ENCODE measurements around the gene ZC3H11A.
"Not testable (repeated sequence)": the region's sequence is repeated elsewhere in the genome, so short reads cannot be mapped to it uniquely, and the experiment has no call there.

ZC3H11A gene

DNA sequence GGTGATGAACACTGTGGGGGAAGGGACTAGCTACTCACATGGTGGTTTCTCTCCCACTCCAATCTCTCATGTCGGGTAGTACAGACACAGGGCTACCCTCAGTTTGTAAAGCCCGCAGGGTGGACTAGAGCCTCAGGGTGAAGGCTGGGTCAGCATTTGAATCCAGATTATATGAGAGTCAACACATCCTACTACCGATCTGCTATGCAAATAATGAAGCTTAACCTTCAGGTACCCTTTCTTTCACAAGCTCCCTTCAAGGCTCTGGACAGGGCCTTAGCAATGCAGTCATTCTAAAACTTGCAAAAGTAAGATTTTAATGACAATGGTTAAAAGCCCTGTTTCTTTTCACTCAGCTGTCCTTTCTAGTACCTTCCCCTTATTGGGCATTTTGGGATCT, 5.5 kb upstream of the ZC3H11A start:
- no peak for DNase-seq

DNA sequence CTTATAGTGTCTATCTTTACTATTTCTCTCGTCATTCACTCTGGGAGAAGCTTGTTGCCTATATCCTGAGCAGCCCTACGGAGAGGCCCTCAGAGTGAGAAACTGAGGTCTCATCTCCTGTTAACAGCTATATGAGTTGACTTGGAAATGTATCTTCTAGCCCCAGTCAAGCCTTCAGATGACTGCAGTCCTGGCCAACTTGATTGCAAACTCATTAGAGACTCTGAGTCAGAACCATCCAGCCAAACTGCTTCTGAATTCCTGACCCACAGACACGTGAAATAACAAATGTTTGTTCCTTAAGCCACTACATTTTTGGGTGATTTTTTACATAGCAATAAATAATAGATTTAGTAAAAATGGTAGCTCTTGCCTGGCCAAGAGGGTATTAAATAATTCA, 3.9 kb upstream of the ZC3H11A start:
- no peak for DNase-seq

DNA sequence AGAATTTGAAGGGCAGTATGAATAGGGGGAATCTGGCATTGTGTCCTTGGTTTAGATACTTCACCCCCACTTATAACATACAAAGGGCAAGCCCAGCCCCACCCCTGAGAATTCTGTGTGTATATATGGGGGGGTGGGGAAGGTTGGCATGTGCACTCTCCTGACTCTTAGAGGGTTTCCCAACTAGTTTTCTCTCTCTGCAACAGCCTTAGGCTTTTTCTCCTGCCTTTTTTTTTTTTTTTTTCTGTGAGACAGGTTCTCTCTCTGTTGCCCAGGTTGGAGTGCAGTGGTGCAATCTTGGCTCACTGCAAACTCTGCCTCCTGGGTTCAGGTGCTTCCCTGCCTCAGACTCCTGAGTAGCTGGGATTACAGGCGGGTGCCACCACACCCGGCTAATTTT, 2.9 kb upstream of the ZC3H11A start:
- DNase-seq: no peak

DNA sequence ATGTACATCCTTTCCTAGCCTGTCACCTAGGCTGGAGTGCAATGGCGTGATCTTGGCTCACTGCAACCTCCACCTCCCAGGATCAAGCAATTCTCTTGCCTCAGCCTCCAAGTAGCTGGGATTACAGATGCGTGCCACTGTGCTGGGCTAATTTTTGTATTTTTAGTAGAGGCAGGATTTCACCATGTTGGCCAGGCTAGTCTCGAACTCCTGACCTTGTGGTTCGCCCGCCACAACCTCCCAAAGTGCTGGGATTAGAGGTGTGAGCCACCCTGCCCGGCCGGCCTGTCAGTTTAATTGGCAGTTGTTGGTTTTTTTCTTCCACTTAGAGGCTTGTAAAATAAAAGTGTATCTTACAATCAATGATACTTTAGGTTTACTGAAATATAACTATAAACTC, 1.9 kb upstream of the ZC3H11A start:
- not testable (repeated sequence) for DNase-seq

DNA sequence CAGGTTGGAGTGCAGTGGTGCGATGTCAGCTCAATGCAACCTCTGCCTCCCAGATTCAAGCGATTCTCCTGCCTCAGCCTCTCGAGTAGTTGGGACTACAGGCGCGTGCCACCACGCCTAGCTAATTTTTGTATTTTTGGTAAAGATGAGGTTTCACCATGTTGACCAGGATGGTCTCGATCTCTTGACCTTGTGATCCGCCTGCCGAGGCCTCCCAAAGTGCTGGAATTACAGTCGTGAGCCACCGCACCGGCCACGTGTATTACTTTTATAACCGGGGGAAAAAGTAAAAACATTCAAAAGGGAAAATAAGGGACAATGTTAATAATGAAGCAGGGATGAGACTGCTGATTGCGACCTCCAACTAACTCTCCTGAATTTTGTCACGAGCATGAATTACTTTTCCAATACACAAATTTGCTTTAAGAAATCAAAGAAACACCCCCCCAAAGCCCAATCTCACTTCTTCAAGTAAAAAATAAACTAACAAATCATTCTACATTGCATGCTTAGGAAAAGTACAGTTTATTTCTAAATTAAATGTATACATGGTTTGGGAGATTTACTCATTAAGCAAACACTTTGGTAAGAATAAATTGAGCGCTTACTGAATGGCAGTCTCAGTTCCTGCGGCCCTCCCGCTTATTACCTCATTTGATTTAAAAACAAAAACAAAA, 521 bp upstream of the ZC3H11A start:
- DNase-seq: no peak

DNA sequence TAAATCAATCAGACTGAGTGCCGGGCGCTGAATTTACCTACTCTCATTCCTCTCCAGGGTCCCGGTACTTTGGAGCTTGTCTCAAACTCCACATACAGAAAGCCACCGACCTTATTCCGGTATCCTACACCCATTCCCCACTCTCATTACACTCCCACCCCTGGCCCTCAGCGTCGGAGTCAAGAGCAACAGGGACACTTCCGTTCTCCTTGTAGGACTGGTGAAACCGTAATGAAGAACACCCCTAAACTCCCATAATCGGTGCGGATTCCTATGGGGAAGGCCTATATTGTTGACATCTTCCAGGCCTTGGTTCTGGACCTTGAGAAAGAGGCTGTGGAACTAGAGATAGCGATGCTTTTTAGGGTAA, 798 bp downstream of the ZC3H11A start:
- no peak for DNase-seq

DNA sequence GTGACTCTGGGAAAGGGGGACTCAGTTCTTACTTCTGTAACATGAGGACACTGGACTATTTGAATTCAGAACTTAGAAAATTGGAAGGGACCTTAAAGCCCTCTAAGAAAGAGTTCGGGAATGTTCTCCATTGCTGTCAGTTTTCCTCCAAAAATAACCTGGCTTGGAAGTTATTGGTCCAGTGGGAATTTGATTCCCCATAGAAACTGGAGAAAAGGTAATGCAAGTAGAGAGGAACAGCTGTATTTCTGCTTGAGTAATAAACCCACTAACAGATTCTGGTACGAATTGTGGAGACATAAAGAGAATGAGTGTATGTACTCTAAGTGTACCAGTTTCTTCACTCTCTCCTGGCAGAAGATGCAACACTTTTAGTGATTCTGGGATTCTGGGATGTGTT, 1.8 kb downstream of the ZC3H11A start:
- DNase-seq: no peak

DNA sequence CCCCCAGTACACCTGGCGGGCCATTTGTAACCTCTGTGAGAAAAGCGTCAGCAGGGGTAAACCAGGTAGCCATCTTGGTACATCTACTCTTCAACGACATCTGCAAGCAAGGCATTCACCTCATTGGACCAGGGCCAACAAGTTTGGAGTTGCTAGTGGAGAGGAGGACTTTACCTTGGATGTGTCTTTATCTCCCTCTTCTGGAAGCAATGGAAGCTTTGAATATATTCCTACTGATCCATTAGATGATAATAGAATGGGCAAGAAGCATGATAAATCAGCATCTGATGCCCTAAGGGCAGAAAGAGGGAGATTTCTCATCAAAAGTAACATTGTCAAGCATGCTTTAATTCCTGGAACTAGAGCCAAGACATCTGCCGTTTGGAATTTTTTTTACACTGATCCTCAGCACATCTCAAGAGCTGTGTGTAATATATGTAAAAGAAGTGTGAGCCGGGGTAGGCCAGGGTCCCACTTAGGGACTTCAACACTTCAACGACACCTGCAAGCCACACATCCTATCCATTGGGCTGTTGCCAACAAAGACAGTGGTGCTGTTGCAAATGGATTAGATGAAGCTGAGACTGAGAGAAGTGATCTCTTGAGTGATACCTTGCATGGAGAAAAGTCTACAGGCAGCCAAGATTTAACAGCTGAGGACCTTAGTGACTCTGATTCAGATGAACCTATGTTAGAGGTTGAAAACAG, 2.7 kb downstream of the ZC3H11A start:
- DNase-seq: no peak

DNA sequence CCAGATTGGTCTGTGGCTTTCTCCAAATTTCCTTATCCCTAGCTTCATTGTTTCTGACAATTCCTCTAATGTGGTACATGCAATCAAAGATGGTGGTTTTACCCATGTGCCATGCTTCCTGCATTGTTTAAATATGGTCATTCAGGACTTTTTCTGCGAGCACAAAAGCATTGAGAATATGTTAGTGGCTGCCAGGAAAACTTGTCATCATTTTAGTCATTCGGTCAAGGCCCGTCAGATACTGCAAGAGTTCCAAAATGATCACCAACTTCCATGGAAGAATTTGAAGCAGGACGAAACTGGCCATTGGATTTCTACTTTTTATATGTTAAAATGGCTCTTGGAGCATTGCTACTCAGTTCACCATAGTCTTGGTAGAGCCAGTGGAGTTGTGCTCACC, 3.7 kb downstream of the ZC3H11A start:
- no peak for DNase-seq

DNA sequence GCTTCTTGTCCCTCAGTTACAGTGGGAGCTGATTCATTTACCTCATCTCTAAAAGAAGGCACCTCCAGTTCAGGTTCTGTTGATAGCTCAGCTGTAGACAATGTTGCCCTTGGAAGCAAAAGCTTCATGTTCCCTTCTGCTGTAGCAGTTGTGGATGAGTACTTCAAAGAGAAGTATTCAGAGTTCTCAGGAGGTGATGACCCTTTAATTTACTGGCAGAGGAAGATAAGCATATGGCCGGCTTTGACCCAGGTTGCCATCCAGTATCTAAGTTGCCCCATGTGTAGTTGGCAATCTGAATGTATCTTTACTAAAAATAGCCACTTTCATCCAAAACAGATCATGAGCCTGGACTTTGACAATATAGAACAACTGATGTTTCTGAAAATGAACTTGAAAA, 4.5 kb downstream of the ZC3H11A start:
- no peak for DNase-seq

DNA sequence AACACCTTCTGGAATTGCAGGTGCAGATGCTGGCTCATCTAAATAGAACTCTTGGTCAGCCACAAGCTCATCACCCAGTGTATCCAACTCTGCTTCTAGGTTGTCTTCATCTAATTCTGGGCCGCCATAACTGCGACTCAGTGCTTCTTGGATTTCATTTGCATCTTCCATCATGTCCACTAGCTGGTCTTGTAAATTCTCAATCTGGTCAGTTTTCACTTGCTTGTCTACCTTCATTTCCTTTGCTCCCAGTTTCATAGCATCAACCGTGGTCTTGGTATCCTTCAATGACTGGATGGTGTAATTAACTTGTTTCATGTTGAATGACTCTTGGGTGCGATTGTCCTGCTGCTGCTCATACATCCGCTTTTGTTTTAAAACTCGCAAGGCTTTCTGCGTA, 10.3 kb downstream of the ZC3H11A start:
- DNase-seq: no peak

DNA sequence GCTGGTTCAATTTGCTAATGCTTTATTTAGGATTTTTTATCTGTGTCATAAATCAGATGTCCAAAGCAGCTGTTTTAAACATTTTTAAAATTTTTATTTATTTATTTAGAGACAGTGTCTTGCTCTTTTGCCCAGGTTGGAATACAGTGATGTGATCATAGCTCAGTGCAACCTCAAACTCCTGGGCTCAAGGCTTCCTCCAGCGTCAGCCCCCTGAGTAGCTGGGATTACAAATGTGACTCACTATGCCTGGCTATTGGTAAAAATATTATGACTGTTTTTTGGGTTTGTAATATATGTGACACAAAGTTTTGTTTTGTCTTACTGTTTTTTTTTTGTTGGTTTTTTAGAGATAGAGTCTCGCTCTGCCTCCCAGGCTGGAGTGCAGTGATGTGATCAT, 11.8 kb downstream of the ZC3H11A start:
- no peak for DNase-seq

DNA sequence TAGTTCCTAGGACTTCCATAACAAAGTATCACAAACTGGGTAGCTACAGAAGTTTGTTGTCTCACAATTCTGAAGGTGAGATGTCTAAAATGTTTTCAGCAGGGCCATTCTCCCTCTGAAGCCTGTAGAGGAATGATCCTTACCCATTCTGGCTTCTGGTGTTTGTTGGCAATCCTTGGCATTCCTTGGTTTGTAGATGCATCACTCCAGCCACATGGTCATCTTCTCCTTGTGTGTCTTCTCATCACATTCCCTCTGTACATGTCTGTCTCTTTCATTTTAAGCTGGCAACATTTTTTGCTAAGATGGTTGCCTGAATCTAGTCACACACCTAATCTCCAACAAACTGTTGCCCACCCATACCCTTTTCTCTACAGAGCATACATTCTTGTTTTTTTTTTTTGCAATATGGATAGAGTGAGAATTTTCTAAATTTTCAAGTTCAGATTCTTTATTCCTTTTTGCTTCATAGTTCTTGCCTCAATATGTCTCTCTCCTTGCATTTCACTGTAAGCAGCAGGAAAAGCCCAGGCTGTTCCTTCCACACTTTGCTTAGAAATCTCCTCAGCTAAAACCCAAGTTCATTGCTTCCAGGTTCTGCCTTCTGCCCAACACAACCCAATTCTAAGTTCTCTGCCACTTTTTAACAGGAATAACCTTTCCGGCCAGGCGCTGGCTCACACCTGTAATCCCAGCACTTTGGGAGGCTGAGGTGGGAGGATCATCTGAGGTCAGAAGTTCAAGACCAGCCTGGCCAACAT, 18.3 kb downstream of the ZC3H11A start:
- DNase-seq: no peak

DNA sequence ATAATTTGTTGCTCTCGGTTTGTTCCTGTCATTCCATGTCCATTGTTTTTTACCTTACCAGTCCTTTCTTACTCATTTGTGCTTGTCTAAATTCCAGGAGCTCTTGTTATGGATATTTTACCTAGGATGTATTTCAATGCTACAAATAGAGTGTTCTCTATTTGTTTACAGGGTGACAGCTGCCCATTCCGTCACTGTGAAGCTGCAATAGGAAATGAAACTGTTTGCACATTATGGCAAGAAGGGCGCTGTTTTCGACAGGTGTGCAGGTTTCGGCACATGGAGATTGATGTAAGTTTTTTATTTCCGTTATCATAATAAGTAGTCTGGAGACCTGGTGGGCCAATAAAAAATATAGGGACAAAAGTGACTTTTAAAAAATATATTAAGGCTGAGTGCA, 23.0 kb downstream of the ZC3H11A start:
- no peak for DNase-seq

DNA sequence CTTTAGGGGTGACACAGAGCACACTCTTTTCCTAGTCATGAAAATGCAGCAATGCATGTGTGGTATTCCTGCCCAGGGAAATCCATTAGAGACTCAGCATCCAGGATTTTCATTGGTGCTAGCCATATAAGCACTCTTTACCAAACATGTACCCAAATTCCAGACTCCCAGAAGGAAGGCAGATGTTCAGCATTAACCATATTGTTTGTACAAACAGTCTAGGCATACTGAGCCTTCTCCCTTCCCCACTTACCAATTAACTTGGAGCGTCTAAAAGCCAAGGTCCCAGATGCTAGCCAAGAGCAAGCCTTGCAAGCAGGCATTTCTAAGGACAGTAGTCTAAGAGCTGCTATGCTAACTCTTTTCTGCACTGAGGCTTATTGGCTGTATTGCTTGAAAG, 27.9 kb downstream of the ZC3H11A start:
- DNase-seq: no peak

DNA sequence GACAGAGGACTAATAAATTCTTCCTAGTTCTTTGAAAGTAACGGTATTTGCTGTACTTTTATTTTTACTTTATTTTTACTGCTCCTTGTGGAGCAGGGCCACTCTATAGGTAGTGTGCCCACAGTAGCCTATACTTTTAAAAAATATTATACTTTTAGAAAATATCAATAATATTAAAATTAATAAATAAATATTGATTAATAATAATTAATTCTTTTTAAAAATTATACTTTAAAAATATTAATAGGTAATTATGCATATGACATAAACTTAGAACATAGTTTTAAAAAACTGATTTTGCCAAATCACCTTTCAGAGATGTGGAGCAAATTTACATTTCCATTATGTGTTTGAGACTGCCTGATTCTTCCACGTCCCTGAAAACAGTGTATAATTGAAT, 30.8 kb downstream of the ZC3H11A start:
- no peak for DNase-seq

DNA sequence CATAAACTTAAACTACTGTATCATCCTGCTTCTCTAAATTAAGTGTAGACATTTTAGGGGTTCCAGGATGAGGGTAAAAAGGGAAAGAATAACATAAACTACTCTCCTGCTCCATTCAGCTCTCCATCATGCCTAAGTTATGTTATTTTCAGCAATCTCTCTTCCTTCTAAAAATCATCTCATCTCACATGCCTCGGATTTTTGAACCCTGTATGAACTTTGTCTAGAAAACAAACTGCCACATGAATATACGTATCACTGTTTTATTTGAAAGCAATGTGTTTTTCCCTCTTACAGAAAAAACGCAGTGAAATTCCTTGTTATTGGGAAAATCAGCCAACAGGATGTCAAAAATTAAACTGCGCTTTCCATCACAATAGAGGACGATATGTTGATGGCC, 32.6 kb downstream of the ZC3H11A start:
- no peak for DNase-seq

DNA sequence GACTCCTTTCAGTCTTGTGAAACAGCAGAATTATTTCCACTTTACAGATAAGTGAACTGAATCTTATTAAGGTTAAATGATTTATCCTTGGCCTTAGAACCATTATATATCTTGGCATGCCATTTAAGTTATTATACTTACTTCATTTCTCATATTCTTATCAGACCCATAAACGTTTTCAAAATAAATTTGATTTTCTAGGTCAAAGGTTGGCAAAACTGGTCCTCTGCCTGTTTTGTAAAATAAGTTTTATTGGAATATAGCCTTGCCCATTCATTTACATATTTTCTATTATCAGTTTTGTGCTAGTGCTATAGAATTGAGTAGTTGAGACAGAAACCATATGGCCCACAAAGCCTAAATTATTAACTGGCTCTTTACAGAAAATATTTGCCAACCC, 33.1 kb downstream of the ZC3H11A start:
- DNase-seq: no peak

DNA sequence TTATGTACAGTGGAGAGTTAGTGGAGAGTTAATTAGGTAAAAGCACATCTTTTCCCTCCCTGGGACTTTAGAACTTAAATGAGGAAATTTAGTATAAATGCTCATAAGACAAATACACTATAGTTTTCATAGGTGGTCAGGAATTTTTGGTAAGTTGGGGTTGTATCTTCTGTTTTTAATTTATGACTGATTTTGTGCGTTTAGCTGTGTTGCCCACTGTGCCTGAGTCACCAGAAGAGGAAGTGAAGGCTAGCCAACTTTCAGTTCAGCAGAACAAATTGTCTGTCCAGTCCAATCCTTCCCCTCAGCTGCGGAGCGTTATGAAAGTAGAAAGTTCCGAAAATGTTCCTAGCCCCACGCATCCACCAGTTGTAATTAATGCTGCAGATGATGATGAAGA, 33.8 kb downstream of the ZC3H11A start:
- DNase-seq: not testable (repeated sequence)

DNA sequence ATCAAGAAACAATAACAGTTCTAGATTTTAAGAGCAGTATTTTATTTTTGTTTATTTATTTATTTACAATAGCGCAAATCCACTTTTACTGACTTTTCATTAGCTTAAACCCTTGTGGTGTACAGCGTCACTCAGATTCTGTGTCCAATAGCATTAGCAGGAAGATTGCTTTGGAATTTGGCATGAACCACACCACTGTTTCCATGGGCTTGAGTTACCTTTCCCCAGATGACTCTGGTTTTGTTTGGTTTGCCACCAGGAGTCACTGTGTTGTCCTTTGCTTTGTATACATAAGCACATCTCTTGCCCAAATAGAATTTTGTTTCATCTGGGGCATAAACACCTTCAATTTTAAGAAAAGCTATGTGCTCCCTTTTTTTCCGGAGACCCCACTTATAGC, 40.1 kb downstream of the ZC3H11A start:
- DNase-seq: no peak

DNA sequence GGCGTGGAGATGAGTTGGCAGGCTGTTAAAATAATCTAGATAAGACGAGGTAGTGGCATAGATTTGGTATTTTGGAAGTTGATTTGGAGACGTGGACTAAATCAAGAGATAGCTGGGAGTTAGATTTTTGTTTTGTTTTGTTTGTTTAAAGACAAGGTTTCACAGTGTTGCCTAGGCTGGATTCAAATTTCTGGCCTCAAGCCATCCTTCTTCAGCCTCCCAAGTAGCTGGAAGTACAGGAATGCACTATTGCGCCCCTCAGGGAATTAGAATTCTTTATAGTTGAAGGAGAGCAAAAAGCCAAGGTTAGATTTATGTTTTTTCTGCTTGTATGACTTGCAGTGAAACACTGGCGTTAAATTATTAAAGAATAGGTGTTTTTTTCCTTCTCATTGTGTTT, 43.7 kb downstream of the ZC3H11A start:
- DNase-seq: no peak

DNA sequence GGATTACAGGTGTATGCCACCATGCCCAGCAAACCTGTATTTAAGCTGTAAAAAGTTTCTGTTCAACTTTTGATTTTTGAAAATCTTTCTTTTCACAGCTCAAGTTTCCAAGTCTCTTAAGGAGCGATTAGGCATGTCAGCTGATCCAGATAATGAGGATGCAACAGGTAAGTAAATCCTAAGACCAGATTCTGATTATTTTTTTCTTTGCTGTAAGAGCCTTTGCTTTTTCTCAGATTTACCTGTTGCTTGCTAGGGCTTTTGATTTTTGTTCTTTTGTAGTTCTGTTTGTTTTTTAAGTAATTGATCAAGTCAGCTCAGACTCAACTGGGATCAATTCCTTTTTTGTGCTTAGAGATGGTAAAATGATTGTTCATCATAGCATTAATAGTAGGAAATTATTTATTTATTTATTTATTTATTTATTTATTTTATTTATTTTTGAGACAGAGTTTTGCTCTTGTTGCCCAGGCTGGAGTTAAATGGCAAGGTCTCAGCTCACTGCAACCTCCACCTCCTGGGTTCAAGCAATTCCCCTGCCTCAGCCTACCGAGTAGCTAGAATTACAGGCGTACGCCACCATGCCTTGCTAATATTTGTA, 44.9 kb downstream of the ZC3H11A start:
- no peak for DNase-seq

DNA sequence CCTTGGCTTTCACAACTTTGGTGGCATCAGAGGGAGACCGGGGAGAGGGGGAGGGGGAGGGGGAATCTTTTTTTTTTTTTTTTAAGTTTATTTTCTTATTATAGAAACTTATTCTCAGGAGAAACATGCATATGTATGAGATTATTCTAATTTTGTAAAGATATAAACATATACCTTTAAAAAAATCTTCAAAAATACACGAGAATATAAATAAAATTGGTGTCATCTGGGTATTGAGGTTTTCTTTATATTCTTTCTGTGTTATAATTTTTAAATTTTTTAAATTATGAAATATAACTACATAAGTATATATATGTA, 47.1 kb downstream of the ZC3H11A start:
- no peak for DNase-seq

DNA sequence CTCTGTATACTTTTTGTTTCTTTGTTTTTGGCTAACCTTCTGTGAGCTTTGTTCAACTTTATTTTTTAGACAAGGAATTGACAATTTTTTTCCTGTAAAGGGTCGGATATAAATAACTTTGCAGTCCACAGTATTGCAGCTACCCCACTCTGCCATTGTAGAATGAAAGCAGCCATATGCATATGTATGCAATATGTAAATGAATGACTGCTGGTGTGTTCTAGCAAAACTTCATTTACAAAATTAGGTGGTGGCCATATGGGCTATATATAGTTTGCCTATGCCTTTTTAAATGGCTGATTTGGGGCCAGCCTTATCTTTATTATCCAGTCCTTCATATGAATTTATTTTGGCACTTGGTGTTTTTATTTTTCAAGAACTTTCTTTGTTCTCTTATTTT, 48.0 kb downstream of the ZC3H11A start:
- no peak for DNase-seq
